GM23338 (cell line): Measurements from ENCODE around the gene SLC22A17.
A peak's percentile ranks its signal among the peaks of the same experiment; 100 is the strongest.

Source experiments
- EZH2 ChIP-seq: fragments of 200-600 bp; sonication (generic); IDR thresholded peaks from one replicate; pipeline ENCODE4 v1.8.0; 2017; ENCODE audit warnings: antibody characterized with exemption, mild to moderate bottlenecking, low read depth; ENCODE audit not compliant: unreplicated experiment
- POLR2AphosphoS5 ChIP-seq: IDR thresholded peaks from 2 replicates; pipeline ENCODE4 v1.6.1; 2016; ENCODE audit warnings: antibody characterized with exemption, low read depth
- TF ChIP-seq, protein P1 (sequence below), 2 experiments: fragments of 200-600 bp in 1 of 2; sonication (generic) in 1 of 2; conservative IDR thresholded peaks; 2 replicates each; pipeline versions ENCODE4 v1.5.1 to v1.6.1; 2016 to 2017; ENCODE audit warnings: antibody characterized with exemption in 2 of 2, low read depth in 2 of 2, mild to moderate bottlenecking in 2 of 2, moderate library complexity in 1 of 2
- TF ChIP-seq, protein P2 (sequence below): IDR thresholded peaks from one replicate; pipeline ENCODE4 v1.6.1; 2018; ENCODE audit warnings: antibody characterized with exemption; ENCODE audit not compliant: unreplicated experiment

DNA sequence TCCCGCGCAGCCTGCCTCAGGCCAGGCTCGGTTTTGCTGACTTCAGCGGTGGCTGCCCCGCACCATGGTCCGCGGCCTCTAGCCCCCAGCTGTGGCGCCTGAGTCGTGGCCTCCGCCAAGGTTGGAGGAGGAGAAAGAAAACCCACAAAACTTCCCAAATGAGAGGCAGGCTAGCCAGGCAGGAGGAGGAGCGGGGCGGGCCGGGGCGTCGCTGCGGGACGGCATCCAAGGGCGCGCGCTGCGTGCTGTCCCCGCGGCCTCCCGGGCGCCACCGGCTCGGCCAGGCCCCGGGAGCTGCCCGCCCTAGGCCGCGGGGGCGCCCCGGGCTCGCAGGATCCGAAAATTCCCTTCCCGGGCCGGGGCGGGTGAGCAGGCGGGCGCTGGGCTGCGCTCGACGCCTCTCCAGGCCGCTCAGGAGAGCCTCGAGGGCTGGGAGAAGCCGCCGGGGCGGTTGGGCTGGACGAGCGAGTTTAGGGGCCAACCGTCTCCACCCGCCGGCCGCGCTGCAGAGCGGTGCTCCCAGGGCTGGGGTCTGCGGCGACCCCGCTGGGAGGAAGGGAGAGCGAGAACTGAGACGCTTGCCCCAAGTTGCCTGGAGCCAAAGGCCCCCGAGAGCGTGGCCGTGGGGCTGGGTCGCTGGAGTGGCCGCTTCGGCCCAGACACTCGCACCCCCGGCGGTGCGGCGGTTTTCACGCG, 12.5 kb upstream of the SLC22A17 start, which contains the start of gene EFS:
- TF ChIP-seq, protein P1, sequence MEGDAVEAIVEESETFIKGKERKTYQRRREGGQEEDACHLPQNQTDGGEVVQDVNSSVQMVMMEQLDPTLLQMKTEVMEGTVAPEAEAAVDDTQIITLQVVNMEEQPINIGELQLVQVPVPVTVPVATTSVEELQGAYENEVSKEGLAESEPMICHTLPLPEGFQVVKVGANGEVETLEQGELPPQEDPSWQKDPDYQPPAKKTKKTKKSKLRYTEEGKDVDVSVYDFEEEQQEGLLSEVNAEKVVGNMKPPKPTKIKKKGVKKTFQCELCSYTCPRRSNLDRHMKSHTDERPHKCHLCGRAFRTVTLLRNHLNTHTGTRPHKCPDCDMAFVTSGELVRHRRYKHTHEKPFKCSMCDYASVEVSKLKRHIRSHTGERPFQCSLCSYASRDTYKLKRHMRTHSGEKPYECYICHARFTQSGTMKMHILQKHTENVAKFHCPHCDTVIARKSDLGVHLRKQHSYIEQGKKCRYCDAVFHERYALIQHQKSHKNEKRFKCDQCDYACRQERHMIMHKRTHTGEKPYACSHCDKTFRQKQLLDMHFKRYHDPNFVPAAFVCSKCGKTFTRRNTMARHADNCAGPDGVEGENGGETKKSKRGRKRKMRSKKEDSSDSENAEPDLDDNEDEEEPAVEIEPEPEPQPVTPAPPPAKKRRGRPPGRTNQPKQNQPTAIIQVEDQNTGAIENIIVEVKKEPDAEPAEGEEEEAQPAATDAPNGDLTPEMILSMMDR (conservative IDR thresholded peaks at IDR 0.05; ENCODE audit: low read depth in 2 of 2): no peak
- TF ChIP-seq EZH2 (peak; percentile 7), POLR2AphosphoS5 (no peak)
- TF ChIP-seq, protein P2, sequence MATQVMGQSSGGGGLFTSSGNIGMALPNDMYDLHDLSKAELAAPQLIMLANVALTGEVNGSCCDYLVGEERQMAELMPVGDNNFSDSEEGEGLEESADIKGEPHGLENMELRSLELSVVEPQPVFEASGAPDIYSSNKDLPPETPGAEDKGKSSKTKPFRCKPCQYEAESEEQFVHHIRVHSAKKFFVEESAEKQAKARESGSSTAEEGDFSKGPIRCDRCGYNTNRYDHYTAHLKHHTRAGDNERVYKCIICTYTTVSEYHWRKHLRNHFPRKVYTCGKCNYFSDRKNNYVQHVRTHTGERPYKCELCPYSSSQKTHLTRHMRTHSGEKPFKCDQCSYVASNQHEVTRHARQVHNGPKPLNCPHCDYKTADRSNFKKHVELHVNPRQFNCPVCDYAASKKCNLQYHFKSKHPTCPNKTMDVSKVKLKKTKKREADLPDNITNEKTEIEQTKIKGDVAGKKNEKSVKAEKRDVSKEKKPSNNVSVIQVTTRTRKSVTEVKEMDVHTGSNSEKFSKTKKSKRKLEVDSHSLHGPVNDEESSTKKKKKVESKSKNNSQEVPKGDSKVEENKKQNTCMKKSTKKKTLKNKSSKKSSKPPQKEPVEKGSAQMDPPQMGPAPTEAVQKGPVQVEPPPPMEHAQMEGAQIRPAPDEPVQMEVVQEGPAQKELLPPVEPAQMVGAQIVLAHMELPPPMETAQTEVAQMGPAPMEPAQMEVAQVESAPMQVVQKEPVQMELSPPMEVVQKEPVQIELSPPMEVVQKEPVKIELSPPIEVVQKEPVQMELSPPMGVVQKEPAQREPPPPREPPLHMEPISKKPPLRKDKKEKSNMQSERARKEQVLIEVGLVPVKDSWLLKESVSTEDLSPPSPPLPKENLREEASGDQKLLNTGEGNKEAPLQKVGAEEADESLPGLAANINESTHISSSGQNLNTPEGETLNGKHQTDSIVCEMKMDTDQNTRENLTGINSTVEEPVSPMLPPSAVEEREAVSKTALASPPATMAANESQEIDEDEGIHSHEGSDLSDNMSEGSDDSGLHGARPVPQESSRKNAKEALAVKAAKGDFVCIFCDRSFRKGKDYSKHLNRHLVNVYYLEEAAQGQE: no peak
